ENCODE data around the gene CMSS1. TPM values are rescaled to one million over a fixed set of nuclear protein-coding genes. Genes with fewer than 3 reads are reported as not detected.

Gene CMSS1
- total and polyA plus RNA-seq, 4 donors = 3.8 to 19.5 (median 7.5) TPM

- 68% methylated on average over 10 of the region's 10 CpGs for WGBS
- no peak for TF ChIP-seq FOXA1 (IDR thresholded peaks at IDR 0.05)
- no peak for TF ChIP-seq FOXA2 (IDR thresholded peaks at IDR 0.05)
- TF ChIP-seq TAF1 (conservative IDR thresholded peaks at IDR 0.05) = no peak
- no peak for TF ChIP-seq ZBTB33 (IDR thresholded peaks at IDR 0.05)
- TF ChIP-seq MAX (IDR thresholded peaks at IDR 0.05) = no peak
- no peak for TF ChIP-seq REST (IDR thresholded peaks at IDR 0.05)
- TF ChIP-seq RXRA (IDR thresholded peaks at IDR 0.05) = peak; percentile 33 to 68
- no peak for TF ChIP-seq HNF4G (IDR thresholded peaks at IDR 0.05)
- no peak for TF ChIP-seq ATF3 (IDR thresholded peaks at IDR 0.05)
- TF ChIP-seq RAD21 (IDR thresholded peaks at IDR 0.05) = peak in 1 of 2 donors; percentile 32
- no peak for TF ChIP-seq NR2F2 (IDR thresholded peaks at IDR 0.05)
- TF ChIP-seq JUND (IDR thresholded peaks at IDR 0.05) = no peak
- peak; percentile 52 for TF ChIP-seq SP1 (IDR thresholded peaks at IDR 0.05)
- peak; percentile 71 to 78 for TF ChIP-seq HNF4A (conservative IDR thresholded peaks at IDR 0.05)
- no peak for TF ChIP-seq EGR1 (IDR thresholded peaks at IDR 0.05; ENCODE audit: low read depth in 2 of 2)
- TF ChIP-seq YY1 (IDR thresholded peaks at IDR 0.05) = no peak
- TF ChIP-seq CTCF (IDR thresholded peaks at IDR 0.05; ENCODE audit: low read depth, low read length, missing input control) = no peak
- Histone ChIP-seq H3K4me3 (ENCODE audit: low read depth in 1 of 3, low read length in 3 of 3) (peak overlapping the region in 1 of 3 donors; percentile 9), H3K9me3 (ENCODE audit: control insufficient read depth in 4 of 4, low read length in 3 of 4) (no peaks in the 10 kb centered on the region), H3K27ac (ENCODE audit: low read depth in 1 of 2, low read length in 2 of 2) (peak overlapping the region; percentile 1 to 23), H3K36me3 (ENCODE audit: control insufficient read depth in 4 of 4, insufficient read depth in 3 of 4, low read depth in 1 of 4, low read length in 3 of 4) (no peaks in the 10 kb centered on the region), H3K4me1 (ENCODE audit: control insufficient read depth in 4 of 4, insufficient read depth in 4 of 4, low read length in 3 of 4) (peaks cover 2 to 22% (median 13%) of the 10 kb centered on the region in 4 donors), H3K9ac (ENCODE audit: low read depth in 1 of 2, low read length in 2 of 2) (no peak overlapping the region), H3K27me3 (ENCODE audit: control insufficient read depth in 4 of 4, insufficient read depth in 4 of 4, low read length in 3 of 4) (no peaks in the 10 kb centered on the region)
- no peak for DNase-seq (ENCODE audit: low spot score)
These were observed 138.3 kb downstream of the CMSS1 start for GRCh38 chr3:99955773-99956562.
